Left ventricle myocardium inferior (tissue), 1 donor: ENCODE measurements around the gene FLT3. TPM values are rescaled to one million over a fixed set of nuclear protein-coding genes. Genes with fewer than 3 reads are reported as not detected.

Experiments
- DNase-seq: peaks from one replicate; pipeline ENCODE4 v3.0.0-alpha.2; 2020
- H3K27ac ChIP-seq: fragments of 200-600 bp; replicated peaks from 2 replicates; pipeline ENCODE4 v1.8.0; 2021
- H3K27me3 ChIP-seq: fragments of 200-600 bp; 2 replicates; pipeline ENCODE4 v1.8.0; 2021; ENCODE audit warnings: low read depth
- H3K36me3 ChIP-seq: fragments of 200-600 bp; 2 replicates; pipeline ENCODE4 v1.8.0; 2021
- H3K4me1 ChIP-seq: fragments of 200-600 bp; 2 replicates; pipeline ENCODE4 v1.8.0; 2021
- H3K4me3 ChIP-seq: fragments of 200-600 bp; 2 replicates; pipeline ENCODE4 v1.8.0; 2021; ENCODE audit warnings: mild to moderate bottlenecking, moderate library complexity
- H3K9me3 ChIP-seq: fragments of 200-600 bp; replicated peaks from 2 replicates; pipeline ENCODE4 v1.8.0; 2021
- intact Hi-C: fragments of 100-400 bp; cut with micrococcal nuclease; formaldehyde crosslinking; loops from one replicate; pipeline ENCODE4 v1.11.0; 2022
- total RNA-seq: library from RNA; stranded (reverse); fragmentation: NEBNext Ultra II Directional; extraction: Animal tissue kit (Norgen Biotek cat#: 25700); gene quantifications from one replicate; pipeline ENCODE4 v1.2.1, GENCODE V29; 2021
- TF ChIP-seq, protein P1 (sequence below): fragments of 200-600 bp; IDR thresholded peaks from 2 replicates; pipeline ENCODE4 v1.8.0; 2021; ENCODE audit warnings: antibody characterized with exemption, mild to moderate bottlenecking, borderline replicate concordance
- donor health status: DM: no; HTN: yes; CAD: no; lungs with severe emphysema.

FLT3 gene
- total RNA-seq, 1 donor from 2014 or later = 0.05 TPM

DNA sequence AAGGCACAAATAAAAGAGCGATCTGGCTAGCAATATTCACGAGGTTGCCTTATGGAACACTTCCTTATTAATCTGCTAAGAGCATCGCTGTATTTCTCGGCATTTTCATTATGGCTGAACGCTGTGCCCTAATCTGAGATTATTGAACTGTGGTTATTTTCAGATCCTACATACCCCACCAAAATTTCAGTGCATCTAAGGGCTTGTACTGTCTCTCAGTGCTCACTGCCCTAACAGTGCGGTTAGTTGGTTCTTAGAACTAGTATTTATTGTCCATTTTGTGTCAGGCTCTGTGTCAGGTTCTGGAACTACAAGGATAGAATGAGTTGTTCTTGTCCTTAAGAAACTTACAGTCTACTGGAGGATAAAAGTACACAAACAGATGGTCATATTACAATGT, 51.6 kb downstream of the FLT3 start:
- Histone ChIP-seq H3K36me3 (no peaks in the 10 kb centered on the region), H3K27ac (no peak overlapping the region)
- intact Hi-C loops = no loop called here

DNA sequence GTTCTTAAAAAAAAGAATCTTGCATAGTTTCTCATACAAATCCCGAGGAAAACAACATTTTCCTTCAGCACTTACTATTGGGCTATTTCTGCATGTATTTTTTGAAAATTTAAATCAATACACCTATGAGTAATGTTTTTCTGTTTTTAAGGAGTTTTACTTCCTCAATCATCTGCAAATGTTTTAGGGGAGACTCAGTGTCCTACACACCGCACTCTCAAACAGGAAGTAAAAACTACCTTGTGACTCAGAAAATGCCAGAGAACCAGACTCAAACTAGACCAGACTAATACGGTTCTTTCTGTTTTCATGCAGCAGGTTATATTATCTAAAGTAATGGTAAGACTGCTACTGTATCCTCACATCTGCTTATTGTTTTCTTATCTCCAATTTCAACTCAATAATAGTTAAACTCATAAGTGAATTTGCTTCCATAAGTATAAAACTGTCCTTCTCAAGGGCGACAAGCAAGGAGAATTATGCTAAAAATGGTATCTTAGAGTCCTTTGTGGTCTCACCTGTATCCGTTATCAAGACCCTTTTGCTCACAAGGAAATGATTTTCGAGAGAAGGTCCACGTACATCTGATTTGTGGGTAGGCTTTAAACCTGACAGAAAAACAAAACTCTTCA, 52.5 kb downstream of the FLT3 start:
- intact Hi-C loops = no loop called here
- TF ChIP-seq, protein P1, sequence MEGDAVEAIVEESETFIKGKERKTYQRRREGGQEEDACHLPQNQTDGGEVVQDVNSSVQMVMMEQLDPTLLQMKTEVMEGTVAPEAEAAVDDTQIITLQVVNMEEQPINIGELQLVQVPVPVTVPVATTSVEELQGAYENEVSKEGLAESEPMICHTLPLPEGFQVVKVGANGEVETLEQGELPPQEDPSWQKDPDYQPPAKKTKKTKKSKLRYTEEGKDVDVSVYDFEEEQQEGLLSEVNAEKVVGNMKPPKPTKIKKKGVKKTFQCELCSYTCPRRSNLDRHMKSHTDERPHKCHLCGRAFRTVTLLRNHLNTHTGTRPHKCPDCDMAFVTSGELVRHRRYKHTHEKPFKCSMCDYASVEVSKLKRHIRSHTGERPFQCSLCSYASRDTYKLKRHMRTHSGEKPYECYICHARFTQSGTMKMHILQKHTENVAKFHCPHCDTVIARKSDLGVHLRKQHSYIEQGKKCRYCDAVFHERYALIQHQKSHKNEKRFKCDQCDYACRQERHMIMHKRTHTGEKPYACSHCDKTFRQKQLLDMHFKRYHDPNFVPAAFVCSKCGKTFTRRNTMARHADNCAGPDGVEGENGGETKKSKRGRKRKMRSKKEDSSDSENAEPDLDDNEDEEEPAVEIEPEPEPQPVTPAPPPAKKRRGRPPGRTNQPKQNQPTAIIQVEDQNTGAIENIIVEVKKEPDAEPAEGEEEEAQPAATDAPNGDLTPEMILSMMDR = no peak
- Histone ChIP-seq H3K9me3 (no peaks in the 10 kb centered on the region), H3K27ac (no peak overlapping the region), H3K27me3 (peaks cover 56% of the 10 kb centered on the region), H3K36me3 (no peaks in the 10 kb centered on the region), H3K4me3 (no peak overlapping the region), H3K4me1 (no peaks in the 10 kb centered on the region)
- DNase-seq = no peak

More for the DNA sequence above, 51.6 kb downstream of the FLT3 start:
- peaks cover 56% of the 10 kb centered on the region for H3K27me3 ChIP-seq
- no peak for DNase-seq
- no peaks in the 10 kb centered on the region for H3K4me1 ChIP-seq
- no peaks in the 10 kb centered on the region for H3K9me3 ChIP-seq
- TF ChIP-seq, protein P1 = no peak
- no peak overlapping the region for H3K4me3 ChIP-seq

DNA sequence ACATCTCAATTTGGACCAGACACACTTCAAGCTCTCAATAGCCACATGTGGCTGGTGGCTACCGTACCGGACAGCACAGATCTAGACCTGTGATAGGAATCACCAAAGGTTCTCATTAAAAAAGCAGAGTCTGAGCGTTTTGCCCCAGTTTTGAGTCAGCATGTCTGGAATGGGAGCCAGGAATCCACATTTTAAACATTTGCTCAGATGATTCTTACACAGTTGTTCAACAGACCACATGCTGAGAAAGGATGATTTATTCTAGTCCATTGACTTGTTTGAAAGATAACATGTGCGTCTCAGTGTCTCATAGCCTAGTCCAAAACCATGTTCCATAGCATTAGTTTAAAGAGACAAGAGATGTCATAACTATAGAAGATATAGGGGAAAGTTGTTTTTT, 53.4 kb downstream of the FLT3 start:
- Histone ChIP-seq H3K4me3 (no peak overlapping the region), H3K4me1 (no peaks in the 10 kb centered on the region), H3K27ac (no peak overlapping the region), H3K9me3 (no peaks in the 10 kb centered on the region), H3K27me3 (peaks cover 48% of the 10 kb centered on the region), H3K36me3 (no peaks in the 10 kb centered on the region)
- intact Hi-C loops = no loop called here
- DNase-seq = no peak
- TF ChIP-seq, protein P1 = no peak

DNA sequence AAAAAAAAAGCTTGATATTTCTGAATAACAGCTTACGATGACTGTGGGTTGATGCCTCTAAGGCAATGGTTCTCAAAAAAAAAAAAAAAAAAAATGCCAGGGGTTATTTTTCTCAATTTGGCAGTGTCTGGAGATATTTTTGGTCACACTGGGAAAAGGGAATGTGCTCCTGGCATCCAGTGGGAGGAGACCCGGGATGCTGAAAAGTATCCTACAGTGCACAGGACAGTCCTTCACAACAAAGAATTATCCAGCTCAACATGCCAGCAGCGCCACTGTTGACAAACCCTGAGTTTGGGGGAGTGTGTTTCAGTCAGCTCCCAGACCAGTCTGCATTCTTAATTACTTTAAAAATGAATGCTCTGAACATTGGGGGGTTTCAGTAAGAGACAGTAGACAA, 54.5 kb downstream of the FLT3 start:
- Histone ChIP-seq H3K36me3 (no peaks in the 10 kb centered on the region), H3K4me3 (no peak overlapping the region), H3K27me3 (peaks cover 36% of the 10 kb centered on the region), H3K9me3 (no peaks in the 10 kb centered on the region), H3K27ac (no peak overlapping the region), H3K4me1 (peaks cover 7% of the 10 kb centered on the region)
- no peak for DNase-seq
- TF ChIP-seq, protein P1 = no peak
- intact Hi-C loops = no loop called here

DNA sequence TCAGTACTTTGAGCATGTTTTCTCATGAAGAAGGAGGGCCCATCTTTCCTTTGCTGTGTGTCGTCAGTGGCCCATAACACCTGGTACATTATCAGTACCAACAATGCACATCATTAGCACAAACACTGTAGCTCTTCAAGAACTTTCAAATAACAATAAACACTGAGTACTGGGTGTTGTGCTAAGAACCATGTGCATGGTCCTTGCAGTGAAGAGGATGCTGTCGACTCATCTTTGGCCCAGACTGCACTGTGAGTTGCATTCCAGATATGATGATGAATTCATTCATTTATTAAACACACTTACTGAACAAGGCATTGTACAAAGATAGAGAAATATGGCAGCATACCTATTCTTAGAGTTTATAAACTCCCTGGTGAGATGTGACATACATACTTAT, 55.8 kb downstream of the FLT3 start:
- TF ChIP-seq, protein P1 = no peak
- peaks cover 7% of the 10 kb centered on the region for H3K4me1 ChIP-seq
- intact Hi-C loops = no loop called here
- no peak for DNase-seq
- H3K9me3 ChIP-seq = no peaks in the 10 kb centered on the region
- H3K36me3 ChIP-seq = no peaks in the 10 kb centered on the region
- H3K27me3 ChIP-seq = peaks cover 35% of the 10 kb centered on the region
- no peak overlapping the region for H3K4me3 ChIP-seq
- no peak overlapping the region for H3K27ac ChIP-seq
